ENCODE data around the gene LRRC4C.

Gene LRRC4C

DNA sequence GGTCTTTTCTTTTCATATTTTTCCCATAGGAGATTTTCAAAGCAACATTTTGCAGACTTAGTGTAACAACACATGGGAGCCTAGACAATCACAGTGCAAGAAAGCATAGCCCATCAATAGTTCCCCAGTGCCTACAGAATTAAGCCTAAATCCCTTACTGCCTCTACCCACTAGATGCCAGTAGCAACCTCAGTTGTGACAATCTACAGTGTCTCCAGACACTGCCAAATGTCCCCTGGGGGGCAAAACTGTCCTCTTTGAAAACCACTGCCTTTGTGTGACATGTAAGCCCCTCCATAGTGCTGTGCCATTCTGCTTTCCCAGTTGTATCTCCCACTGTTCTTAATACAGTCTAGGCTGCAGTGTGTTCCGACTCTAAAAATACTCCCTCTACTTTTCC lies 1329.0 kb downstream of the LRRC4C start:
- TF ChIP-seq, protein P1, sequence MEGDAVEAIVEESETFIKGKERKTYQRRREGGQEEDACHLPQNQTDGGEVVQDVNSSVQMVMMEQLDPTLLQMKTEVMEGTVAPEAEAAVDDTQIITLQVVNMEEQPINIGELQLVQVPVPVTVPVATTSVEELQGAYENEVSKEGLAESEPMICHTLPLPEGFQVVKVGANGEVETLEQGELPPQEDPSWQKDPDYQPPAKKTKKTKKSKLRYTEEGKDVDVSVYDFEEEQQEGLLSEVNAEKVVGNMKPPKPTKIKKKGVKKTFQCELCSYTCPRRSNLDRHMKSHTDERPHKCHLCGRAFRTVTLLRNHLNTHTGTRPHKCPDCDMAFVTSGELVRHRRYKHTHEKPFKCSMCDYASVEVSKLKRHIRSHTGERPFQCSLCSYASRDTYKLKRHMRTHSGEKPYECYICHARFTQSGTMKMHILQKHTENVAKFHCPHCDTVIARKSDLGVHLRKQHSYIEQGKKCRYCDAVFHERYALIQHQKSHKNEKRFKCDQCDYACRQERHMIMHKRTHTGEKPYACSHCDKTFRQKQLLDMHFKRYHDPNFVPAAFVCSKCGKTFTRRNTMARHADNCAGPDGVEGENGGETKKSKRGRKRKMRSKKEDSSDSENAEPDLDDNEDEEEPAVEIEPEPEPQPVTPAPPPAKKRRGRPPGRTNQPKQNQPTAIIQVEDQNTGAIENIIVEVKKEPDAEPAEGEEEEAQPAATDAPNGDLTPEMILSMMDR (IDR thresholded peaks at IDR 0.05; ENCODE audit: low read depth, low read length), result no peak
- H3K4me3 ChIP-seq (ENCODE audit: low read depth, low read length), result no peak overlapping the region

DNA sequence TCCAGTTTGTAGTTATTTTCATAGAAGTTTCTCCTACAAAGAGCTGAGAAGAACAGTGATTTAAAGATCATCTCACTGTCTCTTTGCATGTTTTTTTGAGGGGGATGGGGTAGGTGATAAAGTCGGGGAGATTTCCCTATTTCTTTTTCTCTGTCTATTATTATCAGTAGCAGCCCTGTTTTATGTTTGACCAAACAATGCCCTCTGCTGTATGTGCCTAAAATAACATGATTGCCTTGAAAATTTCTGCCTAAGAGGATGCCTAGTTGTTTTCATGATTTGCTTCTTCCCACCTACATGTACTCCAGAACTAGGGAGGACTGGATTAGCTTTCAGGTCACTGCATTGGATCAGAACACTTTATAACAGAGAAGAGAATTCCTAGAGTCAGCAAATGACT lies 1330.2 kb downstream of the LRRC4C start:
- TF ChIP-seq, protein P1 (IDR thresholded peaks at IDR 0.05; ENCODE audit: low read depth, low read length), result no peak
- H3K4me3 ChIP-seq (ENCODE audit: low read depth, low read length), result no peak overlapping the region

DNA sequence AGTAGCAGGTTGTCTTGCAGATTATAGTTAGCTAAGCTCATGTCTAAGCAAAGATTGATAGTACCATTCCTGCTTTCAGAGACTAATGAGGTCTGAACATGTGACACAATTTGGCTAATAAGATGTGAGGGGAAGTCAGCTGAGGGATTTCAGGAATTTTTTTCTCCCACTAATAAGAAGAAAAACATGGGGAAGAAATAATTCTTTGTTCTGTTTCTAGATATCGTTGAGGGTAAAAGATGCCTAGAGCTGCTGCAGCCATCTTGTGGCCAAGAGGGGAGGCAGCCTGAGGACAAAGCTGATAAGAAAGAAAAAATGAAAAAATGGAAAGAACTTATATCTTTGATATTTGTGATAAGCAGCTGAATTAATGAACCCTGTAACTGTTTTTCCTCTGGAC lies 1334.4 kb downstream of the LRRC4C start:
- TF ChIP-seq, protein P1 (IDR thresholded peaks at IDR 0.05; ENCODE audit: low read depth, low read length), result no peak
- H3K4me3 ChIP-seq (ENCODE audit: low read depth, low read length), result no peak overlapping the region

DNA sequence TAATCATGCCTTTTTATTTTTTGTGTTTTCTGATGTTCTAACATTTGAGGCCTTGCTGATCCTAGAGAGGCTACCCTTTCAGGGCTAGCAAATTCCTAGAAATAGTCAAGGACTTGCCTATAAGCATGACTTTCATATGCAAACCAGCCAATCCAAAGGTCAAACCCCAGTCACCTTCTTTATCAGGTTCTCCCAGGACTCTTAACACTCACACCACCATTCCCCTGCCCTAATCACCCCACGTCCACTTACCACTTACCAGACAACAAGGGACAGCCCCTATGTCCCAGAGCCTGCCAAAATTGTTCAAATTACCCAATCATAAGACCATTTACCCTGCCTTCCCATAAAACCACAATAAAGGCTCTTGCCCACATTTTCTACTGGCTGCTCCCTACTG lies 1339.8 kb downstream of the LRRC4C start:
- no peak overlapping the region for H3K4me3 ChIP-seq (ENCODE audit: low read depth, low read length)
- TF ChIP-seq, protein P1 (IDR thresholded peaks at IDR 0.05; ENCODE audit: low read depth, low read length), result no peak

DNA sequence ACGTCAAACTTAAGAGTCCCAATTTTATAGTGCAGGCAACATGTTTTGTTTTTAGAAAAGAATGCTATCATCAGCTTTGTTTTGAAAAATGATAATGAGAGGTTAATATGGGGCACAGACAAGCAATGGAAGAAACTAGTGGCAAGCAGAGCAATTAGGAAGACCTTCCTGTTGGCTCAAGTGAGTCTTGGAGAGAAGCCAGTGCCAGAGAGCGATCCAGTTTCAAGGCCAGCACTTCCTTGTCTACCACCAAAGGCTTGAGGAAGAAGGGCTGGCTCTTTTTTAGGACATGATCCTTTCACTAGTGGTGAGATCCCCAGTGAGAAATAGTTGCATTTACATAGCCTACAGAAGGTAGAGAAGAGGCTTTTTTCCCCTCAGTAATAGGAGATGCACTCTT lies 1340.7 kb downstream of the LRRC4C start:
- no peak overlapping the region for H3K4me3 ChIP-seq (ENCODE audit: low read depth, low read length)
- TF ChIP-seq, protein P1 (IDR thresholded peaks at IDR 0.05; ENCODE audit: low read depth, low read length), result no peak

DNA sequence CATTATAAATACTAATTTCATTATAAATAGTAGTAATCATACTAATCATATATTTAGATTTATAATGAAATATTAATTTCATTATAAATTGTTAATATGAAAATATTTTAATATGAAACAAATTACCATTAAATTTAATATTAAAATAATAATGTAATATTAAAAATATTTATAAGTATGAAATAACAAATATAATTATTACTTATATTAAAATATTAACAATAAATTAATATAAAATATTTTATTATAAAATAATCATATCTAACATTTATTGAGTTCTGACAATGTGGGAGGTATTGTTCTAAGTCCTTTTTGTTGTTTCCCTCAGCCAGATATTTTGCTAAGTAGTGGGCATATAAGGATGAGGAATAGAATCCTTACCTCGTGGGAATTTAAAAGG lies 1341.4 kb downstream of the LRRC4C start:
- no peak overlapping the region for H3K4me3 ChIP-seq (ENCODE audit: low read depth, low read length)
- TF ChIP-seq, protein P1 (IDR thresholded peaks at IDR 0.05; ENCODE audit: low read depth, low read length), result no peak

DNA sequence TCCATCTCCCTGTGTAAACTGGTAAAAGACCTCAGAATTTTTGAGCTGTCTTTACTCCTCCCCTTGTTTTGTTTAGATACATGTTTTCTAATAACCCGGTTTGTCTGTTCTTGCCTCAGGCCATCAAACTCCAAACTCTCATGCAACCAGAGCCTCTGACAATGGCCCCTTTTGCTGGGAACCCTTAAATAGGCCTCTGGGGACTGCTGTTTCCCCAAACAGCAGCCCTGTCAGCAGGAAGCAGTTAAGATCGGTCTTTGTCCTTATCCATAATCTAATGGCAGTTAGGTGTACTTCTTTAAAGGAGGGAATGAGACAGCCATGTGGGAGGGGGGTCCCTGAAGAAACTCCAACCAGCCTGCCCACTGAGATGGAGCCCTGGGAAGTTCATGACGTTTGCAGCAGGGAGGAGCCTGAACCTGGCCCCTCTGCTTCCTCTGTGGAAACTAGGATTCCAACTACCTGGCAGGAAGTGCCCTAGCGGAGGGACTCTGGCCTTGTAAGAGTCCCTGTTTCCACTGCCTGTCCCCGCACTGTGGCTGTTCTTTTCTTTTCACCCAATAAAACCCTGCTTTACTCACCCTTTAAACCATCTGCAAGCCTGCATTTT lies 1354.4 kb downstream of the LRRC4C start:
- TF ChIP-seq, protein P1 (IDR thresholded peaks at IDR 0.05; ENCODE audit: low read depth, low read length), result no peak
- no peak overlapping the region for H3K4me3 ChIP-seq (ENCODE audit: low read depth, low read length)

Measured in WI38 (cell line).